GM12878 (cell line): ENCODE results near the gene ZER1. TPM values are rescaled to one million over a fixed set of nuclear protein-coding genes. Genes with fewer than 3 reads are reported as not detected.

ENCODE experiments used
- ATF7 ChIP-seq: fragments of 450-650 bp; IDR thresholded peaks from 2 replicates; pipeline ENCODE4 v1.6.1; 2016; ENCODE audit warnings: low read depth, mild to moderate bottlenecking
- EP300 ChIP-seq, 2 experiments: fragments of 150-350 bp in 1 of 2; IDR thresholded peaks; 2 replicates each; pipeline ENCODE4 v1.6.1; 2011 to 2012; ENCODE audit warnings: low read depth in 2 of 2, low read length in 2 of 2, borderline replicate concordance in 1 of 2, improper control_type of control experiment in 1 of 2, inconsistent platforms in 1 of 2; ENCODE audit not compliant: control insufficient read depth in 1 of 2
- IKZF2 ChIP-seq, 2 experiments: fragments of 450-650 bp; IDR thresholded peaks; 2 replicates each; pipeline ENCODE4 v1.6.1; 2017; ENCODE audit warnings: mild to moderate bottlenecking in 2 of 2, moderate library complexity in 2 of 2
- NR2F1 ChIP-seq: fragments of 450-650 bp; conservative IDR thresholded peaks from 2 replicates; pipeline ENCODE4 v1.6.1; 2017; ENCODE audit warnings: mild to moderate bottlenecking
- ZBTB40 ChIP-seq: fragments of 450-650 bp; IDR thresholded peaks from 2 replicates; pipeline ENCODE4 v1.6.1; 2016; ENCODE audit warnings: mild to moderate bottlenecking, moderate library complexity, borderline replicate concordance
- polyA plus RNA-seq, 11 experiments: library from polyadenylated mRNA; depleted of rRNA in 4 of 11; unstranded in 6 of 11; stranded (reverse) in 5 of 11; fragments of >200 nt; fragmentation: Nextera tagmentation in 4 of 11; fragmentation: Illumina TruSeq in 1 of 11; extraction: Ambion mirVana in 4 of 11; extraction: Trizol in 1 of 11; gene quantifications; 1 replicate in 1 of 11; 2 replicates in 10 of 11; pipeline versions ENCODE4 v1.2.1 to v1.2.3, GENCODE V29; 2011 to 2016; ENCODE audit warnings: inconsistent platforms in 2 of 11, missing spikeins in 2 of 11, low read depth in 1 of 11
- total RNA-seq, 4 experiments: library from RNA; depleted of rRNA in 3 of 4; stranded (reverse); fragments of >200 nt in 3 of 4; fragmentation: Illumina TruSeq in 1 of 4; extraction: Trizol in 1 of 4; gene quantifications; 2 replicates each; pipeline versions ENCODE4 v1.2.1 to v1.2.3, GENCODE V29; 2013 to 2021
- TF ChIP-seq, protein P1 (sequence below): IDR thresholded peaks from 2 replicates; pipeline ENCODE4 v1.6.1; 2012; ENCODE audit warnings: low read depth, low read length, improper control_type of control experiment
- TF ChIP-seq, protein P2 (sequence below): fragments of 450-650 bp; IDR thresholded peaks from 2 replicates; pipeline ENCODE4 v1.6.1; 2017; ENCODE audit warnings: mild to moderate bottlenecking, moderate library complexity
- TF ChIP-seq, protein P3 (sequence below): fragments of 450-650 bp; conservative IDR thresholded peaks from 2 replicates; pipeline ENCODE4 v1.6.1; 2017; ENCODE audit warnings: mild to moderate bottlenecking, moderate library complexity

ZER1 gene
- total and polyA plus RNA-seq, 10 of the 15 experiments (the other 5 are each of a cell fraction or from before 2014, with no cell fraction given) = 0.32 to 16.9 (median 7.9) TPM

DNA sequence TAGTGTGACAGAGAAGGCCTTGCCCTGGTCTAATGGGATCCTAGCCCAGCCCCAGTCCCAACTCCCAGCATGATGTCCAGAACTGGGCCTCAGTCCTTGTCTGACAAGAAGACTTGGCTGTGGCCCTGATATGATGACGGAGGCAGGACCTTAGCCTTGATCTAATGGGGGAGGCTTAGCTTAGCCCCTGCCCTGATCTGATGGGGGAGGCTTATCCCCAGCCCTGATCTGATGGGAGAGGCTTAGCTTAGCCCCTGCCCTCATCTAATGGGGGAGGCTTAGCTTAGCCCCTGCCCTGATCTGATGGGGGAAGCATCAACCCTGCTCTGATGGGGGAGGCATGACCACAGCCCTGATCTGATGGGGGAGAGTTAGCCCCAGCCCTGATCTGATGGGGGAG is 65.7 kb downstream of the ZER1 start (continued):
- TF ChIP-seq, protein P1, sequence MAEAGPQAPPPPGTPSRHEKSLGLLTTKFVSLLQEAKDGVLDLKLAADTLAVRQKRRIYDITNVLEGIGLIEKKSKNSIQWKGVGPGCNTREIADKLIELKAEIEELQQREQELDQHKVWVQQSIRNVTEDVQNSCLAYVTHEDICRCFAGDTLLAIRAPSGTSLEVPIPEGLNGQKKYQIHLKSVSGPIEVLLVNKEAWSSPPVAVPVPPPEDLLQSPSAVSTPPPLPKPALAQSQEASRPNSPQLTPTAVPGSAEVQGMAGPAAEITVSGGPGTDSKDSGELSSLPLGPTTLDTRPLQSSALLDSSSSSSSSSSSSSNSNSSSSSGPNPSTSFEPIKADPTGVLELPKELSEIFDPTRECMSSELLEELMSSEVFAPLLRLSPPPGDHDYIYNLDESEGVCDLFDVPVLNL = no peak
- TF ChIP-seq ZBTB40 (no peak), IKZF2 (IDR thresholded peaks at IDR 0.05) (no peak), NR2F1 (no peak), ATF7 (no peak), EP300 (IDR thresholded peaks at IDR 0.05; ENCODE audit: borderline replicate concordance in 1 of 2, control insufficient read depth in 1 of 2, low read depth in 2 of 2, low read length in 2 of 2) (no peak)
- TF ChIP-seq, protein P2, sequence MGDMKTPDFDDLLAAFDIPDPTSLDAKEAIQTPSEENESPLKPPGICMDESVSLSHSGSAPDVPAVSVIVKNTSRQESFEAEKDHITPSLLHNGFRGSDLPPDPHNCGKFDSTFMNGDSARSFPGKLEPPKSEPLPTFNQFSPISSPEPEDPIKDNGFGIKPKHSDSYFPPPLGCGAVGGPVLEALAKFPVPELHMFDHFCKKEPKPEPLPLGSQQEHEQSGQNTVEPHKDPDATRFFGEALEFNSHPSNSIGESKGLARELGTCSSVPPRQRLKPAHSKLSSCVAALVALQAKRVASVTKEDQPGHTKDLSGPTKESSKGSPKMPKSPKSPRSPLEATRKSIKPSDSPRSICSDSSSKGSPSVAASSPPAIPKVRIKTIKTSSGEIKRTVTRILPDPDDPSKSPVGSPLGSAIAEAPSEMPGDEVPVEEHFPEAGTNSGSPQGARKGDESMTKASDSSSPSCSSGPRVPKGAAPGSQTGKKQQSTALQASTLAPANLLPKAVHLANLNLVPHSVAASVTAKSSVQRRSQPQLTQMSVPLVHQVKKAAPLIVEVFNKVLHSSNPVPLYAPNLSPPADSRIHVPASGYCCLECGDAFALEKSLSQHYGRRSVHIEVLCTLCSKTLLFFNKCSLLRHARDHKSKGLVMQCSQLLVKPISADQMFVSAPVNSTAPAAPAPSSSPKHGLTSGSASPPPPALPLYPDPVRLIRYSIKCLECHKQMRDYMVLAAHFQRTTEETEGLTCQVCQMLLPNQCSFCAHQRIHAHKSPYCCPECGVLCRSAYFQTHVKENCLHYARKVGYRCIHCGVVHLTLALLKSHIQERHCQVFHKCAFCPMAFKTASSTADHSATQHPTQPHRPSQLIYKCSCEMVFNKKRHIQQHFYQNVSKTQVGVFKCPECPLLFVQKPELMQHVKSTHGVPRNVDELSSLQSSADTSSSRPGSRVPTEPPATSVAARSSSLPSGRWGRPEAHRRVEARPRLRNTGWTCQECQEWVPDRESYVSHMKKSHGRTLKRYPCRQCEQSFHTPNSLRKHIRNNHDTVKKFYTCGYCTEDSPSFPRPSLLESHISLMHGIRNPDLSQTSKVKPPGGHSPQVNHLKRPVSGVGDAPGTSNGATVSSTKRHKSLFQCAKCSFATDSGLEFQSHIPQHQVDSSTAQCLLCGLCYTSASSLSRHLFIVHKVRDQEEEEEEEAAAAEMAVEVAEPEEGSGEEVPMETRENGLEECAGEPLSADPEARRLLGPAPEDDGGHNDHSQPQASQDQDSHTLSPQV = no peak
- TF ChIP-seq, protein P3, sequence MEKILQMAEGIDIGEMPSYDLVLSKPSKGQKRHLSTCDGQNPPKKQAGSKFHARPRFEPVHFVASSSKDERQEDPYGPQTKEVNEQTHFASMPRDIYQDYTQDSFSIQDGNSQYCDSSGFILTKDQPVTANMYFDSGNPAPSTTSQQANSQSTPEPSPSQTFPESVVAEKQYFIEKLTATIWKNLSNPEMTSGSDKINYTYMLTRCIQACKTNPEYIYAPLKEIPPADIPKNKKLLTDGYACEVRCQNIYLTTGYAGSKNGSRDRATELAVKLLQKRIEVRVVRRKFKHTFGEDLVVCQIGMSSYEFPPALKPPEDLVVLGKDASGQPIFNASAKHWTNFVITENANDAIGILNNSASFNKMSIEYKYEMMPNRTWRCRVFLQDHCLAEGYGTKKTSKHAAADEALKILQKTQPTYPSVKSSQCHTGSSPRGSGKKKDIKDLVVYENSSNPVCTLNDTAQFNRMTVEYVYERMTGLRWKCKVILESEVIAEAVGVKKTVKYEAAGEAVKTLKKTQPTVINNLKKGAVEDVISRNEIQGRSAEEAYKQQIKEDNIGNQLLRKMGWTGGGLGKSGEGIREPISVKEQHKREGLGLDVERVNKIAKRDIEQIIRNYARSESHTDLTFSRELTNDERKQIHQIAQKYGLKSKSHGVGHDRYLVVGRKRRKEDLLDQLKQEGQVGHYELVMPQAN = no peak
